NB4 (cell line): ENCODE results near the gene ATP9B.
"Not testable (repeated sequence)": the region's sequence is repeated elsewhere in the genome, so short reads cannot be mapped to it uniquely, and the experiment has no call there.

ENCODE experiments used
- DNase-seq: peaks from one replicate; pipeline ENCODE4 v3.0.0; 2010; ENCODE audit warnings: low read depth
- H3K4me3 ChIP-seq: one replicate; pipeline ENCODE4 v1.5.1; 2011; ENCODE audit warnings: mild to moderate bottlenecking, low read depth, low read length, moderate library complexity
- CTCF ChIP-seq: IDR thresholded peaks from one replicate; pipeline ENCODE4 v1.5.1; 2012; ENCODE audit warnings: low read depth, low read length
- MYC ChIP-seq: IDR thresholded peaks from 2 replicates; pipeline ENCODE4 v1.6.1; 2011; ENCODE audit warnings: low read depth, low read length
- POLR2A ChIP-seq: IDR thresholded peaks from 2 replicates; pipeline ENCODE4 v1.6.1; 2011; ENCODE audit warnings: mild to moderate bottlenecking; ENCODE audit not compliant: insufficient read length; ENCODE audit errors: extremely low read depth
- TF ChIP-seq, protein P1 (sequence below): IDR thresholded peaks from 2 replicates; pipeline ENCODE4 v1.6.1; 2011; ENCODE audit warnings: low read depth, low read length

ATP9B gene

DNA sequence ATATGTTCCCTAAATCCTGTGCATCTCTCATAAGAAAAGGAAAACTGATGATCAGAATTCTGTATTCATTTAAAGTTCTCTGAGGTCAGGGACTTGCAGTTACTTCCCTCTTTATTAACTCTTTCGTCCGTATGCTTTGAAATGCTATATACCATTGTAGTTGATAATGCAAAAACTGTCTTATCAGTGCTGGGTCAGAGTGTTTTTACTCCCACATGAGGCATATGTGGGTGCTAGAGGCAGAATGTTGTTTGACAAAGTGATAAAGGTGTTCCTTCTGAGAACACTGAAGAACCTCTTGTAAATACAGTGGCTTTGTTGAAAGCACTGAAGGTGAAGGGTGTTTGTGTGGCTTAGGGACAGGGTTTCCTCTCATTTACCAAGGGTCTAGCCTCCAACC, 190.0 kb downstream of the ATP9B start:
- TF ChIP-seq, protein P1, sequence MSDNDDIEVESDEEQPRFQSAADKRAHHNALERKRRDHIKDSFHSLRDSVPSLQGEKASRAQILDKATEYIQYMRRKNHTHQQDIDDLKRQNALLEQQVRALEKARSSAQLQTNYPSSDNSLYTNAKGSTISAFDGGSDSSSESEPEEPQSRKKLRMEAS, result no peak
- no peak overlapping the region for H3K4me3 ChIP-seq
- DNase-seq, result no peak

DNA sequence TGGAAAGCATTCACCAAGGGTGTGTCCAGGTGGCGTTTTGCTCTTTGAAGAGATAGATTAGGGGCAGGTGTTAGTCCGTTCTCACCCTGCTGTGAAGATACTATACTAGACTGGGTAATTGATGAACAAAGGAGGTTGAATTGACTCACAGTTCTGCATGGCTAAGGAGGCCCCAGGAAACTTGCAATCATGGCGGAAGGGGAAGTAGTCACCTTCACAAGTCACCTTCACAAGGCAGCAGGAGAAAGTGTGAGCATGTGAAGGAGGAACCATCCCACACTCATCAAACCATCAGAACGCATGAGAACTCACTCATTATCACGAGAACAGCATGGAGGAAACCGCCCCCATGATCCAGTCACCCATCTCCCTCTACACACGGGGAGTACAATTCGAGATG, 190.8 kb downstream of the ATP9B start:
- TF ChIP-seq, protein P1, result no peak
- TF ChIP-seq POLR2A (no peak), CTCF (no peak), MYC (no peak)
- no peak for DNase-seq
- H3K4me3 ChIP-seq, result no peak overlapping the region

DNA sequence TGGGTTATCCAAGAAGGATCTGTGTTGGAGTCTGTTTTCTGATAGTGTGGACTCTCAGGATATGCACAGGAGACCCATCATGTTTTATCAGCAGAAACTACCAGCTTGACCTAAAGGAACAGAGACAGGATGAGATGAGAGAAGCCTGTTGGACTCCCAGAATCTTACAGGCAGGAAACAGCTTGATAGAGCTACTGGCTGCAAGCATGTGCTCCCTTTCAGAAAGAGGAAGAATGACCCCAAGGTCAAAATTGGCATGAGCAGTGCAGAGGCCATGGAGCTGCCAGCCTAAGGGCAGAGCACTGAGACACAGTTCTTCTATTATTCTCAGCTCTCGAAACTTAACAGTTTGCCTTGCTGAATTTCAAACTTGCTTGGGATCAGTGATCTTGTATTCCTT, 191.3 kb downstream of the ATP9B start:
- DNase-seq, result peak; percentile 21
- no peak overlapping the region for H3K4me3 ChIP-seq
- TF ChIP-seq, protein P1, result no peak
- no peak for TF ChIP-seq POLR2A
- TF ChIP-seq MYC, result no peak

GRCh38 chr18:79265068-79265467, 195.9 kb downstream of the ATP9B start:
- not testable (repeated sequence) for H3K4me3 ChIP-seq

GRCh38 chr18:79271812-79272211, 202.6 kb downstream of the ATP9B start:
- not testable (repeated sequence) for H3K4me3 ChIP-seq, DNase-seq

More at GRCh38 chr18:79265068-79265467, 195.9 kb downstream of the ATP9B start:
- DNase-seq, result not testable (repeated sequence)

GRCh38 chr18:79272916-79273315, 203.7 kb downstream of the ATP9B start:
- DNase-seq, result no peak
- TF ChIP-seq, protein P1, result no peak
- no peak for TF ChIP-seq MYC
- no peak for TF ChIP-seq POLR2A
- TF ChIP-seq CTCF, result no peak
- H3K4me3 ChIP-seq, result no peak overlapping the region

GRCh38 chr18:79274823-79275222, 205.6 kb downstream of the ATP9B start:
- no peak for DNase-seq
- TF ChIP-seq, protein P1, result no peak
- TF ChIP-seq MYC (no peak), CTCF (no peak), POLR2A (no peak)
- H3K4me3 ChIP-seq, result no peak overlapping the region

DNA sequence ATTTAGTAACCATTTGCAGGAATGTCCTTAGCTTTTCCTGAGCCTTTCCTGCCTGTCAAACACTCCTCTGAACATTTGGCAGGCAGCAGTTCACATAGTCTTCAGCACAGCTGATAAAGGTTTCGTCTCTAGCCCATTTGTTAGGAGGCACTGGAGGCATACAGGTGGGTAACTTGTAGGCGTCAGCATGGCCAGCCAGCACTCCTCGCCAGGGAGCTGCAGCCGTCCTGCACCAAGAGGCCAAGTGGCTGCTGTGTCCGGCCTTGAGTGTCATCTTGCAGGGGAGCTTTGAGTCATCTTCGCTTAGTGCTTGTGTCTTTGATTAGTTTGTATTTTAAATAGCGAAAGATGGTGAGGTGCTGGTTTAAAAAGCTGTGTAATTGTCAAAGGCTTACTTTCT, 206.3 kb downstream of the ATP9B start:
- TF ChIP-seq MYC (no peak), POLR2A (no peak), CTCF (no peak)
- TF ChIP-seq, protein P1, result no peak
- DNase-seq, result no peak
- no peak overlapping the region for H3K4me3 ChIP-seq
